Right lung (tissue), 10 donors: ENCODE results near the gene ESD. TPM values are rescaled to one million over a fixed set of nuclear protein-coding genes. Genes with fewer than 3 reads are reported as not detected.
A peak's percentile ranks its signal among the peaks of the same experiment; 100 is the strongest.
"Not testable (repeated sequence)": the region's sequence is repeated elsewhere in the genome, so short reads cannot be mapped to it uniquely, and the experiment has no call there.

Experiments
- DNase-seq, 2 donors: peaks; one replicate each; pipeline ENCODE4 v3.0.0-alpha.2; 2013
- long read RNA-seq, 8 donors: transcript quantifications; one replicate each; lab custom pipeline, GENCODE V29; 2026
- polyA plus RNA-seq, 5 donors: library from polyadenylated mRNA; unstranded; fragments of 120-200 nt; gene quantifications; one replicate each; pipeline versions ENCODE4 v1.2.1 to v1.2.3, GENCODE V29; 2013; ENCODE audit warnings: inconsistent platforms in 1 of 5, low replicate concordance in 1 of 5; ENCODE audit not compliant: insufficient read length in 5 of 5, insufficient read depth in 1 of 5

ESD gene, protein sequence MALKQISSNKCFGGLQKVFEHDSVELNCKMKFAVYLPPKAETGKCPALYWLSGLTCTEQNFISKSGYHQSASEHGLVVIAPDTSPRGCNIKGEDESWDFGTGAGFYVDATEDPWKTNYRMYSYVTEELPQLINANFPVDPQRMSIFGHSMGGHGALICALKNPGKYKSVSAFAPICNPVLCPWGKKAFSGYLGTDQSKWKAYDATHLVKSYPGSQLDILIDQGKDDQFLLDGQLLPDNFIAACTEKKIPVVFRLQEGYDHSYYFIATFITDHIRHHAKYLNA
- polyA plus RNA-seq = 100 to 1,000 TPM; 221 to 276 (median 256) TPM
- long read RNA-seq, donor 1, transcript ESD-202 (10 exons, 1,192 nt) = major isoform, 74 of 216 reads
- long read RNA-seq, donor 1, partial matches to known transcripts = 103 of 216 reads
- long read RNA-seq, donor 1, other reads (novel, unspliced or antisense) = 37 of 216 reads
- long read RNA-seq, donor 2, transcript ESD-202 (10 exons, 1,192 nt) = major isoform, 51 of 104 reads
- long read RNA-seq, donor 2, partial matches to known transcripts = 33 of 104 reads
- long read RNA-seq, donor 2, other reads (novel, unspliced or antisense) = 20 of 104 reads
- long read RNA-seq, donor 3, transcript ESD-202 (10 exons, 1,192 nt) = major isoform, 60 of 162 reads
- long read RNA-seq, donor 3, partial matches to known transcripts = 73 of 162 reads
- long read RNA-seq, donor 3, other reads (novel, unspliced or antisense) = 26 of 162 reads
- long read RNA-seq, donor 4, transcript ESD-202 (10 exons, 1,192 nt) = major isoform, 32 of 131 reads
- long read RNA-seq, donor 4, partial matches to known transcripts = 74 of 131 reads
- long read RNA-seq, donor 4, other reads (novel, unspliced or antisense) = 25 of 131 reads
- long read RNA-seq, donor 5, transcript ESD-202 (10 exons, 1,192 nt) = major isoform, 37 of 201 reads
- long read RNA-seq, donor 5, partial matches to known transcripts = 98 of 201 reads
- long read RNA-seq, donor 5, other reads (novel, unspliced or antisense) = 65 of 201 reads
- long read RNA-seq, donor 6, transcript ESD-202 (10 exons, 1,192 nt) = major isoform, 68 of 179 reads
- long read RNA-seq, donor 6, partial matches to known transcripts = 86 of 179 reads
- long read RNA-seq, donor 6, other reads (novel, unspliced or antisense) = 25 of 179 reads
- long read RNA-seq, donor 7, transcript ESD-202 (10 exons, 1,192 nt) = major isoform, 49 of 83 reads
- long read RNA-seq, donor 7, partial matches to known transcripts = 18 of 83 reads
- long read RNA-seq, donor 7, other reads (novel, unspliced or antisense) = 16 of 83 reads
- long read RNA-seq, donor 8, transcript ESD-202 (10 exons, 1,192 nt) = major isoform, 19 of 38 reads
- long read RNA-seq, donor 8, partial matches to known transcripts = 9 of 38 reads
- long read RNA-seq, donor 8, other reads (novel, unspliced or antisense) = 10 of 38 reads

DNA sequence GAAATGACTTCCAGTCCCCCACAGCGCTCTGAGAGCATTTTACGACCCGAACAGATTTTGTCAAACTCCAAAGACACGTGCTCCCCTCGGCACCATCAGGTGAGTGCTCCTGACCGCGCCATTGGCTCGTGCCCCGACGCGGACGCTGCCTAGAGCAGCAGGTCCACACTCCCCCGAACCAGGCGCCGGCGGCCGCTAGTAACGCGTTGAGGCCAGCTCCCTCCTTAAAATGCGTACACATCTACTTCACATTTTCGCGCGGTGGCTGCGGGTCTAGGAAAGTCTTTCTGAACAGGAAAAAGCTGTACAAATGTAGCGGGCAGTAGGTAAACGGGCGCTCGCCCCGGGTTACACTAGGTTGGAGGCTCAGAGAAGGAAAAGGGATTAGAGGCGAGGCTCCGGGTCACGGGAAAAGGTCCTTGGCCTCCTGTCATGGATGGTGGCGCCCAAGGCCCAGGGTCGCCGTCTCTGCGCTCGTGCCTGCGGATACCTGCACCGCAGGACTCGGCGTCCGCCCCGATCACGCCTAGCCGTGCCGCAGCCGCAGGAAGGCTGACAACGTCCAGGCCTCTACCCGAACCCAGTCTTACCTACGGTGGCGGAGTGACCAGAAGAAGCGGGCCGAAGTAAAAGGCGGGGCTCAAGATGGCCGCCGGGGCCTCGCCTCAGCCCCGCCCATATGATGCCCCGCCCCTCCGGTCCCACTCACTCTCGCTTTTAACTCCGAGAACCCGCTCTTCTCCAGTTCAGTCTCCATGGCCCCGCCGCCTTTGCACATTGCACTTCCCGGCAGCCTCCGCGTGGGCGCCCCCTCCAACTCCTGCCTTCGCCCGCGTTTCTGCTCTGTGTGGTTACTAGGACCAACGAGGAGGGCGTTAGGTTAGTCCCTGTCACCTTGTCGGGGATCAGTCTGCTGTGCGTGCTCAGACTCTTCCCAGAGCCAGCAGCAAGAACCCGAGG is at the start of gene ESD:
Gene ESD (minus strand): TSS at position 647 of the 960 bp plus-strand sequence. CDS start 5,748 bp downstream, outside the sequence.
- DNase-seq = peak; percentile 92 to 93

- DNase-seq = no peak
Observed at GRCh38 chr13:46846726-46847125, 49.8 kb upstream of the ESD start.

DNA sequence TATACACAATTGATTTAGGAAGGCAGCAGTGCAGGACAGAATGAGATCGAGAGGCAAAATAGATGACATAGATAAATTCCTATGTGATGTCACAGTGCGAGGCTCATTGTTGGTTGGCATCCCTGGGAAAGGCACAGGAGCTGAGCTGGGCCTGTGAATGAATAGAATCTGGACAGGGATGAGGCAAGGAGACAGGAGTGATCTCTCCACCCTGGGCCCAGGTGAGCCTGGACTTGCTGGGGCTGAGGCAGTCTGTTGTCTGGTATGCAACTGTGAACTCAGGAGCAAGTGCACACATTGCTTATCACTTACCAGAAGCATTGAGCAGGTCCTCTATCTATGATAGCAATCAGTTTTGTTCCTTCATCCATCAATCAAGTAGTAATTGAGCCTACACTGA is 48.2 kb upstream of the ESD start:
- no peak for DNase-seq

GRCh38 chr13:46844431-46844830 is 47.5 kb upstream of the ESD start:
- no peak for DNase-seq

GRCh38 chr13:46839399-46839798 is 42.4 kb upstream of the ESD start:
- DNase-seq = no peak

DNA sequence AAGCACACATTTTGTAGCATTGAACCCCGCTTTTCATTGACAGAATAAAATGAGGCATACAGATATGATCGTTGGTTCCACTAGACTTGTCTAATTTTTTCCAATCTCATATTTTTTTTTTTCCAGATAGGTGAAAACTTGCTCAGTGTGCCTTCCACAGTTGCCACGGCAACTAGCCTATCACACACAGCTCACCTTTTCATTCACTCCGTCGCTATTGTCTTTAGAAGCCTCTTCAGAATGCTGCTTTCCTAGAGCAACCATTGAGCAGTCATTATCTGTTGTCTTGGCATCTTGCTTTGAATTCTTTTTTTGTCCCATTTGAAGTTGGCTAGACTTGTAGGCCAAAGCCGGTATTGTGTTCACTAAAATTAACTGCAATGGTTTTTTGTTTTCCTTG is 37.7 kb upstream of the ESD start:
- no peak for DNase-seq

DNA sequence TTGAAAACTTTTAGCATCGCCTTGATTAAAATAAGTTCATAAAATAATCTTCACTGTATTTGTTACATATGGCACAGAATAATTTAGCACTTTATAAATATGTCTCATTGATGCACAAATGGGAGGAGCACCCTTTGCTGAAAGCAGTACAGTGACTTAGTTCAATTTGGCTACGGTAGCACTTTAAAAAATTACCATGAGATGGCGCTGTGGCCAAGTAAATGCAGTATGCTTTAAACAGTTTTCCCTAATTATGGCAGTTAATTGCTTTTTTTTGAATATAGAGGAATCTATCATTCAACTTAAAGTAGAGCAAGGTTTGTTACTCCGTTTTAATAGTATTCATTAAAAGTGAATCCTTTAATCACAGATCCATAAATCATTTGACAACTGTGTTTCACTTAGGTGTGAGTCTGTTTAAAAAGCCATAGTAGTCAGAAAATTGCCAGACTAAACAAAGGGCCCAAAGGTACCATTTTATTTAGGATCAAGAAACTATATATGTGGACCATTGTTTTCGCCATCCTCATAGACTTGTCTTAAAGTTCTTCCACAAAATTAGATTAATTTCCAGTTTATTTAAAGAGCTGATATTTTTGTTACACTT is 34.7 kb upstream of the ESD start:
- DNase-seq = peak; percentile 40 to 56

GRCh38 chr13:46830405-46831005 is 33.5 kb upstream of the ESD start:
- no peak for DNase-seq

GRCh38 chr13:46822551-46822950 is 25.6 kb upstream of the ESD start:
- no peak for DNase-seq

DNA sequence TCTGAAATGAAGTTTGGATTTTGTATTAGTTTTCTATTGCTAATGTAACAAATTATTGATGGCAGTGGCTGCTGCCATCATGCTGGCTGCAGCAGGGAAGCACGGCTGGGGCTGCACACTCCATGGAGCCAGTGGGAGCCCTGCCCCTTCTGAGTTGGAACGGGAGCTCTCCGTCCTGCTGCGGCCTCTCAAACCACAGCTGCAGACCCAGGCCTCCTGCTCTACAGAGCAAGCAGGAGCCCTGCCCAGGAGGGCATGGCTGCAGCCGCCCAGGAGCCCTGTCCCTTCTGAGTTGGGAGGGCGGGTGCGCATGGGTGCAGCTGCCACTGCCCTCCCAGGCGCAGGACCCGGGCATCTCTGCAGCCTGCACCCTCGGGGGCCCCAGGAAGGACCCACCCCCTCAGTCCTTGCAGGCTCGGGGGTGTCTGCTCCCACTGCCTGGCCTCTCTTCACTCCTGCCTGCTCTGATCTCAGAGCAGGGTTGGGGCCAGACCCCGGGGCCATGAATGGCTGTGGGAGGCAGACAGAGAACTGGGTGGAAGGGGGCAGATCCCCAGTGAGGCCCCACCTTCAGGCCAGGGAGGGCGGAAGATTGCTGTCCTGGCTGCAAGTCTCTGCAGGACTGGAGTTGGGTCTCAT is 21.0 kb upstream of the ESD start:
- no peak for DNase-seq

GRCh38 chr13:46817095-46817494 is 20.1 kb upstream of the ESD start:
- DNase-seq = no peak

GRCh38 chr13:46816371-46816770 is 19.4 kb upstream of the ESD start:
- no peak for DNase-seq

GRCh38 chr13:46812301-46812797 is 15.4 kb upstream of the ESD start:
- DNase-seq = no peak

- no peak for DNase-seq
Observed at GRCh38 chr13:46810440-46810839, 13.5 kb upstream of the ESD start.

- not testable (repeated sequence) for DNase-seq
Observed at GRCh38 chr13:46804921-46805320, 8.0 kb upstream of the ESD start.

GRCh38 chr13:46804391-46804815 is 7.4 kb upstream of the ESD start:
- DNase-seq = no peak

- DNase-seq = no peak
Observed at GRCh38 chr13:46803586-46803985, 6.6 kb upstream of the ESD start.

DNA sequence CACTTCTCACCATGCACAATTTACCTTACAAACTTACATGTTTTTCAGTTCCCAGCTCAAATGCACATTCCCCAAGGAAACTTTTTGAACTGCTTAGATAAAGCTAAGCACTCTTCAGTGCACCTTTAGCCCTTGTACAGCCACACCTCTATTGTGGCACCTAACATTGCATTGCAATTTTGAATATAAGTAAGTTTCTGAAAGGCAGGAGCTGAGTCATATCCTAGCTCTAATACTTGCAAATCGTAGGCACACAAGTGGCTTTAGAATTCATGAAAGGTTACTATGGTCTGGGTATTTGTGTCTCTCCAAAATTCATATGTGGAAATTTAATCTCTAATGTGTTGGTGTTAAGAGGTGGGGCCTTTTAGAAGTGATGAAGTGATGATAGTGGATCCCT is 4.9 kb upstream of the ESD start:
- no peak for DNase-seq

GRCh38 chr13:46799139-46799538 is 2.2 kb upstream of the ESD start:
- DNase-seq = no peak
